Stimulated activated CD4-positive, alpha-beta T cell treated with anti-CD3 and anti-CD28 coated beads, Interleukin-12 subunit alpha, Interleukin-12 subunit beta, amount 100 ng/mL, for 48 hours (primary cell): ENCODE measurements around the gene BNC2.
"Not testable (repeated sequence)": the region's sequence is repeated elsewhere in the genome, so short reads cannot be mapped to it uniquely, and the experiment has no call there.

Experiments used
- DNase-seq, 3 donors: peaks; one replicate each; pipeline ENCODE4 v3.0.0-alpha.2; 2020; ENCODE audit warnings: low read depth in 2 of 3, low spot score in 1 of 3

The BNC2 gene

GRCh38 chr9:16459421-16460148, 410.9 kb downstream of the BNC2 start:
- no peak for DNase-seq

DNA sequence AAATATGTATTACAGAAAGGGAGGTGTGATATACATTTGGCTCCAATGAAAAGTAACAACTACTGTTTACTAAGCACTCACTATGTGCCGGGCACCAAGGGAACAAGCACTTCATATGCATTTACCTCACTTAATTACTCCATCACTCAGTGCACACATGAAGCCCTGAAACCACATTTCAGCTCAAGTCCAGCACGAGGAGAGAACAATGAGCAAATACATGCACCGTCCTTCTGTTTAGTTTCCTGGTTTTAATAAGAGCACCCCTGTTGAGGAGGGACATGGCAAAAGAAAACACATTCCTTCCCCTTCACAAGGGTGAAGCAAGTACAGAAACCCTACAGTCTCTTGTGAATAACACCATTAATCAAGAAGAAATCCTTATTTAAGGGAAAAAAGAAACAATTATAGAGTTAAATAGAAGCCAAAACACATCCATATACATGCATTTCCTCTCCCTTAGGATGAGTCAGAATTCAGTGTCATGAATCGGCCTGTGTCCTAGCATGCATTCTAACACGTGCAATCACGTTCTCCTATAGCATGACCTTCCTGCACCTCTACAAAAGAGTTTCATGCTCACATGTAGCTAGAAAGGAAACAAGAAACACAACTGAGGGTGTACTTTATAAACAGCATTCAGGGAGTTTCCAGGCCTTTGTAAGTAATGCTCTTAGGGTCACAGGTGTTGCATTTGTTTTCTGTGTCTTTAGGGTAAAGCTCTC, 411.6 kb downstream of the BNC2 start:
- no peak for DNase-seq

DNA sequence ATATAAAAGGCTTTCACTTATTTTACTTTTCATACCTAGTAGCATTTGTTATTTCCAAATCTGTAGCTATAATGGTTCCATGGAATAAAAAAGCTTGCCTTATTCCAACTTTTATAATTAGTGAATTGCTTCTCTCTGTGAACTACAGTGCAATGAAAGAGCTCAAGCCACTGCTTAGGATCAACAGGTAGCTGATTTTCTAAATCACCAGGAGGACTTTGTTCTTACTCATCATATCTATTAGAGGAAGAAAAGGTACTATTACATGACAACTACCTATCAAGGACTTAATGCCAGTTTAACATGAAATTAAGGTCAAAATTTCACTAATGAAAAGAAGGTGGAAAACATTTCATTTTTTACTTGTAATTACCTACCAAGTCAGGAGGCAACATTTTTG, 414.6 kb downstream of the BNC2 start:
- no peak for DNase-seq

DNA sequence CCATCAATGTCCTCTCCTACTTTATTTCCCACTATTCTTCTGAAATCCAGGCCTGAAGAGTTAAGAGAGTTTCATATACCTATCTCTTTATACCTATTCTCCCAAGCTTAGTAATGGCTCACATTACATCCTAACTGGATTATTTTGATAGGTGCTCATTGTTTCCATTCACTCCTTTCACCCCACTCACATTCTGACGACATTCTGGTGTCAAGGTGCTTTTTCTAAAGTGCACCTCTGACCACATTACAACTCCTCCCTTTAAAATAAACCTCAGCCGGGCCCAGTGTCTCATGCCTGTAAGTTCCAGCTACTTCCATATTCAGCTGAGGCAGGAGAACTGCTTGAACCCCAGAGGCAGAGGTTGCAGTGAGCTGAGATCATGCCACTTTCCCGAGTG, 417.1 kb downstream of the BNC2 start:
- no peak for DNase-seq

GRCh38 chr9:16450578-16450977, 419.9 kb downstream of the BNC2 start:
- DNase-seq: no peak

DNA sequence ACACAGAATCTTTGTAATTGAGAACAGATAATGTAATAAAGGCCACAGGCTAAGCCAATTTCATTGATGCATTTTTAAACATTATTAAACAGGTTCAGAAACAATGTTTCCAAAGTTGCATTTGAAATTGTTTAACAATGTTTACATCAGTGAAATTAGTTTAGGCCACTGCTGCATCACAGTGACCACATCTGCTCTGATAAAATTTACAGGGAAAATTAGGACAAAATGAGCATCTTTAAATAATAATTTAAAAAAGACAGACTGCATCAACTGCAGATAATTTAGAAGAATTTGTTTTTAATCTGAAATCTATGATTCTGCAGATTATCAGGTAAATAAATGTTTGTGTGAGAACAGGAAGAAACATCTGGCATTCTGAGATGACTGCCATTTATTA, 420.4 kb downstream of the BNC2 start:
- DNase-seq: no peak

- no peak for DNase-seq
Observed at GRCh38 chr9:16449076-16449730, 421.3 kb downstream of the BNC2 start.

- no peak for DNase-seq
Observed at GRCh38 chr9:16447946-16448345, 422.5 kb downstream of the BNC2 start.

- no peak for DNase-seq
Observed at GRCh38 chr9:16446636-16447035, 423.8 kb downstream of the BNC2 start.

GRCh38 chr9:16445141-16445920, 425.1 kb downstream of the BNC2 start:
- no peak for DNase-seq

- no peak for DNase-seq
Observed at GRCh38 chr9:16442622-16443021, 427.8 kb downstream of the BNC2 start.

DNA sequence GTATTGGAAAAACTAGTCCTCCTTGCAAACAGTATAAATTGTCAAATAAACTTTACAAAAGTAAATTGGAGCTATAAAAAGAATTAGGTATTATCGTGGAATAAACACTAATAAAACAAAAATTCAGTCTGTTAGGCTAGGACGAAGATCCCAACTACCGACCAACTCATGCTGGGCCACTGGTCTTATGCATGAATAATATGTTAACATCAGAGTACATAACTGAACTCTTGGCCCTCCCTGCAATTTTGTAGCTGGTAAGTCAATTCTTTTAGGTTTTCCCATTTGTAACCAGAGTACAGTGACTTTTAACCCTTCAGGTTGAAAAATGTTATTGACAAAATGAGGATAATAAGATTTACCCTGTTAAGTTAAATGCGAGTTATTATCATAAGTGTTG, 428.7 kb downstream of the BNC2 start:
- no peak for DNase-seq

- not testable (repeated sequence) for DNase-seq
Observed at GRCh38 chr9:16438831-16439230, 431.6 kb downstream of the BNC2 start.

DNA sequence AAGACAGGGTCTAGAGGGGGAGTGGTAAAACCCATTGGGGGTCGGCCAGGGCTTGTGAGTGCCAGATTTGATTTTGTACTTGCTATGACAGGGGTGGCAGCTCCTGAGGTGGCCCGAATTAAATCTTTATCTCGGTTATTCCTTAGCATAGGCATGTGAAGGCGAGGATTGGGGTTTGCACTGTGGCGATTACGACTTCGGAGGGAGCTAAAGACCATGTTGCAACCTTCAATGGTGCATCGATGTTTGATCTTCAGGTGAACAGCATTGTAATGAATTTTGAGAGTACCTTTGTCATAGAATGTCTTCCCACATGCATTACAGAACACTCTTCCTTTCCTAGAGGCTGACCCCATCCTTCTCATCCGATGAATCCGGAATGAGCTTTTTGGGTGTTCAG, 433.9 kb downstream of the BNC2 start:
- DNase-seq: no peak

DNA sequence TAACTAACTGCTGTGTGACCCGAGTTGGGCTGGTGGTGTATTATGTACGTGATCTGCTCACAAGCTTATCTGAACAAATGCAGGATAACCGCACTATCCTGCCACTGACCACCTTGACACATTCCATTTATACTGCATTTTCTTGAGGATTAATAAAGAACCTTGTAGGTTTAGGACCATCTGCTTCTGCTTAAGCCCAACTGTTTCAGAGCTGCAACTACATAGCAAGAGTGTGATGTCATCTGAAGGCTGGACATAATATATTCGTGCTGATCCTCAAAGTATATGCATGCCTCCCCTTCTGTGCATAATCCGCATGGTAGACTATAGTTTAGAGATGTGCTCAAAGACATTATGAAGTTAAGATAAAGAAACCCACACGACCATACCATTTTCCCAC, 435.9 kb downstream of the BNC2 start:
- DNase-seq: no peak

GRCh38 chr9:16433494-16433893, 437.0 kb downstream of the BNC2 start:
- no peak for DNase-seq

DNA sequence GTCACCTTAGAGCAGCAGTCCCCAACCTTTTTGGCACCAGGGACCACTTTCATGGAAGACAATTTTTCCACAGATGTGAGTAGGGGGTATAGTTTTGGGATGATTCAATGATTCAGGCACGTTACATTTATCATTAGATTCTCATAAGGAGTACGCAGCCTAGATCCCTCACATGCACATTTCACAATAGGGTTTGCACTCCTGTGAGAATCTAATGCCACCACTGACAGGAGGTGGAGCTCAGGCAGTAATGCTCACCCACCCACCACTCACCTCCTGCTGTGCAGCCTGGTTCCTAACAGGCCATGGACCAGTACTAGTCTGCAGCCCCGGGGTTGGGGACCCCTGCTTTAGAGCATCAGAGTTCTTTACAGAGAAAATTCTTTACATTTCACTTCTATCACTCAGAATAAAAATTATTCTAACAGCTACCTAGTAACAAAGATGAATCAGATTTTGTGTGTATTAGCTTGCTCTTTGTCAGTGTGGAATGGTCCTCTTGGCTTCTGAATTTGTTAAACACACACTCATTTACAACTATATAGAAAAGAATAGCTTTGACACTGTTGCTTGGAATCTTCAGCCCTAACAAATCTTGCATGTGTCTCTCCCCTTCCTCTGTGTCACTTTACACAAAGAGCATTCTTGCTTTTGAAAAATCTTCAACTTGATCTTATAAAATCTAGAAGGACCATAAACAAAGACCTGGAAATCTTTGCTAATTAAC, 438.6 kb downstream of the BNC2 start:
- no peak for DNase-seq

GRCh38 chr9:16429671-16430070, 440.8 kb downstream of the BNC2 start:
- no peak for DNase-seq

DNA sequence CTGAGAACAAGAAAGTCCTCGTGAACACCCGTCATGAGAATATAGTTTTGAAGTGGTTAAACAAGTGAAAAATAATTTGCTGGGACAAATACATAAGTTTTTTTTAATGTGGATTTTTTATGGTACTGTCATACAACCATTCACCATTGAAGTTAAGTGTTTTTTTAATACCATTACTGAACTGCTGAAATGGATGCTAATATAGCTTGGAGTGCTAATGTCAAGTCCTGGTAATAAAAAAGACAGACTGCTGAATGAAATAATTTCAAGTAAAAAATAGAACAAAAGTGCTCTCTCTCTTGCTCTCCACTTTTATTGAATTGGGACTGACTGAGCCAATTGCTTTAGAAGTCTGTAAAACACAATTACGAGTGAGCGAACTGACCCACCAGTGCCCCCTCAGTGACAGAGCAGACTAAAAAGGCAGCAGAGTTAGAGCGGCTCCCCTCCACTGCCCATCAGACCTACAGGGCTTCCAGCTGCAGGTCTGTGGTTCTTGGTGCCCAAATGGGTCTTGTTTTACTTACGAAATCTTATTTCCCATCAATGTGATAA, 442.5 kb downstream of the BNC2 start:
- DNase-seq: no peak

GRCh38 chr9:16426716-16427115, 443.8 kb downstream of the BNC2 start:
- DNase-seq: no peak
